IMR-90 (cell line): ENCODE measurements around the gene GPATCH2. TPM values are rescaled to one million over a fixed set of nuclear protein-coding genes. Genes with fewer than 3 reads are reported as not detected.

Source experiments
- ATAC-seq: fragments of 200-7000 bp; cut with Tn5 transposase; 2 replicates; pipeline ENCODE4 v1.9.1; 2020; ENCODE audit warnings: low read depth, mild to moderate bottlenecking, moderate library complexity
- BruUV-seq: library from RNA; stranded (reverse); fragments of 400-500 nt; replicated peaks from 2 replicates; lab custom pipeline; 2021; lab: Mats Ljungman, UMichigan
- CTCF ChIA-PET: fragments of 300-600 bp; formaldehyde crosslinking; extraction: SDS; loops from one replicate; lab custom pipeline; 2021; ENCODE audit warnings: antibody characterized with exemption; lab: Yijun Ruan, JAX
- POLR2A ChIA-PET: fragments of 300-600 bp; sonication (Branson Sonifier 250); formaldehyde crosslinking; loops from one replicate; lab custom pipeline; 2022; ENCODE audit warnings: antibody characterized with exemption; ENCODE audit not compliant: unreplicated experiment; lab: Charles Lee
- DNase-seq: peaks from one replicate; pipeline ENCODE4 v3.0.0; 2013
- H2AFZ ChIP-seq: replicated peaks from 2 replicates; pipeline ENCODE3; 2013; ENCODE audit warnings: low read length, mild to moderate bottlenecking; ENCODE audit not compliant: poor library complexity
- H2AK5ac ChIP-seq: 2 replicates; pipeline ENCODE4 v1.6.1; 2013; ENCODE audit warnings: low read depth, low read length, inconsistent platforms
- H2AK9ac ChIP-seq: replicated peaks from 2 replicates; pipeline ENCODE3; 2013; ENCODE audit warnings: mild to moderate bottlenecking, low read depth, low read length, moderate library complexity; ENCODE audit not compliant: poor library complexity
- H2BK120ac ChIP-seq: 2 replicates; pipeline ENCODE4 v1.6.1; 2013; ENCODE audit warnings: low read depth, low read length, inconsistent platforms
- H2BK15ac ChIP-seq: 3 replicates; pipeline ENCODE4 v1.6.1; 2013; ENCODE audit warnings: low read depth, low read length, inconsistent platforms
- H2BK20ac ChIP-seq: 2 replicates; pipeline ENCODE4 v1.6.1; 2013; ENCODE audit warnings: low read depth, mild to moderate bottlenecking, inconsistent platforms, low read length, moderate library complexity
- H2BK5ac ChIP-seq: 2 replicates; pipeline ENCODE4 v1.6.1; 2013; ENCODE audit warnings: mild to moderate bottlenecking, low read depth, low read length, inconsistent platforms; ENCODE audit not compliant: poor library complexity, severe bottlenecking
- H3K14ac ChIP-seq: replicated peaks from 2 replicates; pipeline ENCODE4 v1.6.1; 2013; ENCODE audit warnings: low read depth, low read length, inconsistent platforms
- H3K18ac ChIP-seq: 2 replicates; pipeline ENCODE4 v1.6.1; 2013; ENCODE audit warnings: low read depth, low read length, control low read depth
- H3K23ac ChIP-seq: 2 replicates; pipeline ENCODE4 v1.6.1; 2013; ENCODE audit warnings: low read depth, low read length, inconsistent platforms
- H3K27ac ChIP-seq: 2 replicates; pipeline ENCODE4 v1.5.1; 2013; ENCODE audit warnings: mild to moderate bottlenecking, control low read depth, low read length; ENCODE audit not compliant: insufficient read depth
- H3K27me3 ChIP-seq: 2 replicates; pipeline ENCODE4 v1.6.1; 2013; ENCODE audit warnings: low read length; ENCODE audit not compliant: control insufficient read depth, insufficient read depth
- H3K36me3 ChIP-seq: 2 replicates; pipeline ENCODE4 v1.6.1; 2013; ENCODE audit warnings: low read length, mixed read lengths; ENCODE audit not compliant: control insufficient read depth, insufficient read depth
- H3K4ac ChIP-seq: 2 replicates; pipeline ENCODE4 v1.6.1; 2013; ENCODE audit warnings: low read depth, low read length, inconsistent platforms
- H3K4me1 ChIP-seq: 2 replicates; pipeline ENCODE4 v1.6.1; 2013; ENCODE audit warnings: low read length, mixed read lengths; ENCODE audit not compliant: control insufficient read depth, insufficient read depth
- H3K4me2 ChIP-seq: 2 replicates; pipeline ENCODE4 v1.6.1; 2013; ENCODE audit warnings: low read depth, mild to moderate bottlenecking, control low read depth, low read length, moderate library complexity
- H3K4me3 ChIP-seq: 2 replicates; pipeline ENCODE4 v1.5.1; 2013; ENCODE audit warnings: low read depth, mild to moderate bottlenecking, control low read depth, low read length, moderate library complexity; ENCODE audit not compliant: insufficient read depth
- H3K56ac ChIP-seq: 2 replicates; pipeline ENCODE4 v1.6.1; 2013; ENCODE audit warnings: low read length, inconsistent platforms; ENCODE audit not compliant: insufficient read depth; ENCODE audit errors: extremely low read depth
- H3K79me1 ChIP-seq, 2 experiments: 2 replicates each; pipeline ENCODE4 v1.6.1; 2013; ENCODE audit warnings: low read length in 2 of 2, inconsistent platforms in 1 of 2, low read depth in 1 of 2
- H3K9ac ChIP-seq: 2 replicates; pipeline ENCODE4 v1.6.1; 2013; ENCODE audit warnings: low read depth, low read length, control low read depth
- H3K9me1 ChIP-seq: 2 replicates; pipeline ENCODE4 v1.6.1; 2013; ENCODE audit warnings: low read length, inconsistent platforms; ENCODE audit not compliant: insufficient read depth
- H3K9me3 ChIP-seq: 2 replicates; pipeline ENCODE4 v1.6.1; 2013; ENCODE audit warnings: low read length; ENCODE audit not compliant: control insufficient read depth, insufficient read depth
- H4K20me1 ChIP-seq: 2 replicates; pipeline ENCODE4 v1.6.1; 2013; ENCODE audit warnings: low read length, inconsistent platforms; ENCODE audit not compliant: insufficient read depth
- H4K5ac ChIP-seq: 2 replicates; pipeline ENCODE4 v1.6.1; 2013; ENCODE audit warnings: mild to moderate bottlenecking, low read depth, low read length, control low read depth
- H4K8ac ChIP-seq, 2 experiments: 2 replicates each; pipeline ENCODE4 v1.6.1; 2013; ENCODE audit warnings: low read depth in 2 of 2, low read length in 2 of 2, control low read depth in 1 of 2, inconsistent platforms in 1 of 2
- H4K91ac ChIP-seq: 2 replicates; pipeline ENCODE4 v1.6.1; 2013; ENCODE audit warnings: low read depth, low read length, inconsistent platforms; ENCODE audit not compliant: insufficient read depth
- CEBPB ChIP-seq: IDR thresholded peaks from 2 replicates; pipeline ENCODE4 v1.6.1; 2012; ENCODE audit warnings: low read depth, low read length, improper control_type of control experiment
- POLR2A ChIP-seq: IDR thresholded peaks from 2 replicates; pipeline ENCODE4 v1.6.1; 2012; ENCODE audit warnings: mild to moderate bottlenecking, low read depth, low read length
- WGBS, 2 experiments: methylation state at CpG; one replicate each; pipeline versions ENCODE4 v1.1.5 to v1.1.7; 2013; ENCODE audit warnings: missing lambda C conversion rate in 2 of 2; ENCODE audit not compliant: insufficient read length in 1 of 2; ENCODE audit errors: extremely low coverage in 2 of 2; 5-methylcytosine and 5-hydroxymethylcytosine counted together
- dilution Hi-C: fragments of 300-500 bp; cut with HindIII; formaldehyde crosslinking; loops from one replicate; pipeline ENCODE4 v1.14.3; 2018; ENCODE audit warnings: low sequenced_read_pairs; ENCODE audit not compliant: unreplicated experiment
- in situ Hi-C: fragments of 300-500 bp; cut with MboI; formaldehyde crosslinking; loops from 3 replicates; pipeline ENCODE4 v1.14.3; 2019; ENCODE audit warnings: low sequenced_read_pairs, inconsistent platforms, mixed read lengths
- intact Hi-C: fragments of 100-400 bp; cut with micrococcal nuclease; formaldehyde crosslinking; loops from 2 replicates; pipeline ENCODE4 v1.10.0; 2022
- polyA plus RNA-seq, 3 experiments: library from polyadenylated mRNA; depleted of rRNA; stranded (reverse); fragments of >200 nt; gene quantifications; 2 replicates each; pipeline ENCODE4 v1.2.3, GENCODE V29; 2012; ENCODE audit warnings: low replicate concordance in 1 of 3
- total RNA-seq: library from RNA; depleted of rRNA; stranded (reverse); fragments of >200 nt; gene quantifications from 2 replicates; pipeline ENCODE4 v1.2.3, GENCODE V29; 2012

GPATCH2 gene
- total and polyA plus RNA-seq, 2 of the 4 experiments (the other 2 are of a cell fraction), result 4.7 to 11.8 TPM

GRCh38 chr1:217650674-217651073 lies 19.8 kb upstream of the GPATCH2 start:
- no peak overlapping the region for H3K18ac ChIP-seq

More at GRCh38 chr1:217650674-217651073, 19.8 kb upstream of the GPATCH2 start:
- H3K4ac ChIP-seq, result no peak overlapping the region
- DNase-seq (no peak), ATAC-seq (no peak)
- in situ Hi-C loops (loop anchor here (25.0 kb wide), 2 partner anchors 888 to 1663 kb away; no protein-coding TSS in a partner anchor), dilution Hi-C loops (no loop called here), intact Hi-C loops (no loop called here)
- no peaks in the 10 kb centered on the region for H3K27me3 ChIP-seq
- no peak overlapping the region for H2AK9ac ChIP-seq
- H3K23ac ChIP-seq, result no peak overlapping the region
- no TSS peak for BruUV-seq
- no peak overlapping the region for H3K9ac ChIP-seq
- H3K27ac ChIP-seq, result no peak overlapping the region
- no peaks in the 10 kb centered on the region for H3K9me1 ChIP-seq
- no peak overlapping the region for H3K4me3 ChIP-seq
- no peaks in the 10 kb centered on the region for H4K20me1 ChIP-seq
- H3K36me3 ChIP-seq, result no peaks in the 10 kb centered on the region
- H2BK120ac ChIP-seq, result no peak overlapping the region
- no peak overlapping the region for H3K14ac ChIP-seq
- no peak overlapping the region for H2BK5ac ChIP-seq
- no peak overlapping the region for H3K4me2 ChIP-seq
- CTCF ChIA-PET, result interaction anchor here (0.5 kb wide), 1 partner anchor 163 kb away, joined by 4 read pairs; no protein-coding TSS in a partner anchor
- H4K91ac ChIP-seq, result no peak overlapping the region
- H3K79me1 ChIP-seq, result no peaks in the 10 kb centered on the region
- no peak overlapping the region for H4K5ac ChIP-seq
- POLR2A ChIA-PET, result no interaction called here
- no CpG with 5 or more reads among the region's 4 CpGs for WGBS, 2 experiments
- H3K56ac ChIP-seq, result no peak overlapping the region
- H2BK15ac ChIP-seq, result no peak overlapping the region
- no peaks in the 10 kb centered on the region for H3K4me1 ChIP-seq
- no peak overlapping the region for H2BK20ac ChIP-seq
- no peak overlapping the region for H4K8ac ChIP-seq
- no peak overlapping the region for H2AFZ ChIP-seq
- no peaks in the 10 kb centered on the region for H3K9me3 ChIP-seq
- TF ChIP-seq POLR2A (no peak), CEBPB (peak; percentile 59)
- H2AK5ac ChIP-seq, result no peak overlapping the region
